ENCODE measurements around the gene DUSP16.

Gene DUSP16

DNA sequence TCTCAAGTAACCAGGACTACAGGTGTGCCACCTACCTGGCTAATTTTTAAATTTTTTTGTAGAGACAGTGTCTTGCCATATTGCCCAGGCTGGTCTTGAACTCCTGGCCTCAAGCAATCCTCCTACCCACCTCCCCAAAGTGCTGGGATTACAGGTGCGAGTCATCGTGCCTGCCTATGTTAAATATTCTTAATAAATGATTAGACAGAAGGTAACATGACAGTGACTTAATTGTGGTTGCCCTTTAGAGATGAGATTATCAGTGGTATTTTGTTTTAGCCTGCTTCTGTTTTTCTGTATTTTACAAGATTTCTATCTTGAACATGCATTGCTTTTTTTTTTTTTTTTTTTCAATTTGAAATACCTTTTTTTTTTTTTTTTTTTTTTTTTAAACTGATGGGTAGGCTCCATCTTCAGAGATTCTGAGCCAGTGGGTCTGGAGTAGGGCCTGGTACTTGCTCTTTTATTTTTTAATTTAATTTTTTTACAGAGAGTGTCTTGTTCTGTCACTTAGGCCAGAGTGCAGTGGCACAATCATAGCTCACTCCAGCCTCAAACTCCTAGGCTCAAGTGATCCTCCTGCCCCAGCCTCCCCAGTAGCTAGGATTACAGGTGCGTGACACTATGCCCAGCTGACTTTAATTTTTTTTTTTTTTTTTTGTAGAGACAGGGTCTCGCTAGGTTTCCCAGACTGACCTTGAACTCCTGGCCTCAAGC lies 117.3 kb downstream of the DUSP16 start:
- DNase-seq (ENCODE audit: low read depth in 4 of 4, low spot score in 1 of 4), result no peak

DNA sequence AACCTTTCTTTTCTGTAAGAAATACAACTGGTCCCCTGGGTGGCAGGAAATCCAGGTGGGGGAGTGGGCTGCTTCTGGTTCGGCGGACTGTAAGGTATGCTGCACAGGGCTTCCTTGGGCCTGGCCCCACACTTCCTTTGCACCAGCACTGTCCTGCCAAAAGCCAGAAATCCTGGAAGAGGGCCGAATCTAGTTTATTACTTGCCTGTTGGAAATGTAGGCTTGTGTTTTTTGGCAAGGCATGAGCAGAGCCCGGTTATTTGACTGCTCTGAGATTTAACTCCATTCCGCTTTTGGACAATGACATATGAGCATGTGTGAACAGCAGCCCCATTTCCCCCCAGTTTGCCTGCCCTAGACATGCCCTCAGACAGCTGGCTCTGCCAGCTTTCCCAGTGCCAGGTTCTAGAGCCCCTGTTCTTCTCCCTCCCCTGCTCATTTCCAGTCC lies 119.2 kb downstream of the DUSP16 start:
- no peak for DNase-seq (ENCODE audit: low read depth in 4 of 4, low spot score in 1 of 4)

DNA sequence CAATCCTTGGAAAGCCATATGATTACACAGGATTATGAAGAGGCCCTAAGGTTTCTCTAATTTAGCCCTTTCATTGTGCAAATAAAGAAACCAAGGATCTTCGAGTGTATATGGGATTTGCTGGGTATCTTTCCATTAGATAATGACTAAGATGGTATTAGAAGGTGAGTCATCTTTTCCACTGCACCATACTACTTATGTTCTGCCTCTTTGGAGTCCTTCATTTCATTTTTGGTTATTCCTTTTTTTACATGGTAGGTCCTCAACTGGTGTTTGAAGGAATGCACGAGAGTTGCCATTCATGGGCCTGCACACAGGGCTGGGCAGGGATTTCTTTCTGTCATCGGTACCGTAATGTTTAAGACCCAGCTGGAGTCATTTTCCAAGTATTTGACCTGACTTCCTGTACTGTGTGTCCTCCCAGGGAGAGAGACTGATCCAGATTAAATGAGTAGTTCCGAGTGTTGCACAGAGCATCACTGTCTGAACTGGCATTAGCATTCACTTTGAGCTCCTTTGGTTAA lies 120.1 kb downstream of the DUSP16 start:
- no peak for DNase-seq (ENCODE audit: low read depth in 4 of 4, low spot score in 1 of 4)

DNA sequence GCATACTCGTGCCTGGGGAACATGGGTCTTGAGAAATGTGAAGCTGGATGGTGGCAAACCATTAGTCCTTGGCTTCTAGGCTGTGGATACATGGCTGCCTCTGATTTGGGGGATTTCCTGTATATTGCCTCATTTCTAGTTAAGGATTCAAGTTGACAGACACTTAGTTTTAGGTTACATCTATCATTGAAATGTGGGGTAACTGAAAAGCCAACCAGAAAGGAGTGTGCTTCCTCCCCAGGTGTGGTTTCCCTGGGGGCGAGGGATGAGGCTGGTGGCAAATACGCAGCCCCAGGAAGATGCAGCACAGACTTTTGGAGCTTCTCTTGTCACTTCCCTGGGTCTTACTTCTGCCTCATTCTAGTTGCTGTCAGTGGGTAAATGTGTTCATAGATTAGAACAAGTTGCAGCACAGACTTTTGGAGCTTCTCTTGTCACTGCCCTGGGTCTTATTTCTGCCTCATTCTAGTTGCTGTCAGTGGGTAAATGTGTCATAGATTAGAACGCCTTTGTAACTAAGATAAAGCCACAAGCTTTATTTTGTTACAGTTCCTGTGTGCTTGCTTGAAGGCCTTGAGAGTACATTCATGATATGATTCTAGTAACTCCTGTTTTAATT lies 120.7 kb downstream of the DUSP16 start:
- DNase-seq (ENCODE audit: low read depth in 4 of 4, low spot score in 1 of 4), result peak in 1 of 4 experiments; percentile 23

DNA sequence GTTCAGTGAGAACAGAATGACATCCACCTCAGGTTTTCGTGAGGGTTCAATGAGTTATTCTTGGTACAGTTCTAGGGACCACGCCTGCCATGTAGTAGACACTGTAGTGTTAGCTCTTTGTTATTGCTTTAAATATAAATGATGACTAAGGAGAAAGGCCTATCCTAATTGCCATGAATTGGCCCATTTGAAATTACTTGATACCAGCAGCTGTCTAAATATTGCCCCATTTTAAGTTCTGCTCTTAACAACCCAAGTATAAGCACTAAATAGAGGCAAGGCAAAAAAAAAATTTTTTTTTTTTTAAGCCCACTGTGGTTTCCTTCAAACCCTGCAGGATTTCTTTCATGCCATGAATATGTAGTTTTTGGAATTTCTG lies 121.2 kb downstream of the DUSP16 start:
- DNase-seq (ENCODE audit: low read depth in 4 of 4, low spot score in 1 of 4), result no peak

DNA sequence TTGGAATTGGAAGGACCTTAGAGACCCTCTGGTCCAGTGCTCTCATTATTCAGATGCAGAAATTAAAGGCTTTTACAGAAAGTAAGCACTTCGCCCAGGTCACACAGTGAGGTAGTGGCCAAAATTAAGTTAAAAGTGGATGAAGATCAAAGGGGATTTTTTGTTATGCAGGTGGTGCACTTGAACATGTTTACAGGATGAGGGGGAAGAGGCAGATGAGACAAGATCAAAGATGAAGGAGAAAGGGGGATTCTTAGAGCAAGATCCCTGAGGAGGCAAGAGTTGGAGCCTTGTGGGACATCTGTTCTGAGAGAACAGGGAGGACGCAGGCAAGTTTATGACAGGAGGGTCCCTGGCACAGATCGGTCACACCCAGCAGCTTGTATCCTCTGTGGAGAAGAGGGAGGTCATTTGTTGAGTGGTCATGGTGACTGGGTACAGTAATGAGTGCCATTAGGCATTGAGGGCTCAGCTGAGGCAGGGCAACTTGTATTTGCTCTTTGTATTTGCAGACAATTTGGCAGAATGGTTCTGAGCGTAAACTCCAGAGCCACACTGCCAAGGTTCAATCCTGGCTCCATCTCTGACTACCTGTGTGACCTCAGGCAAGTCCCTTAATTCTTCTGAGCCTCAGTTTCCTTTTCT lies 121.8 kb downstream of the DUSP16 start:
- no peak for DNase-seq (ENCODE audit: low read depth in 4 of 4, low spot score in 1 of 4)

DNA sequence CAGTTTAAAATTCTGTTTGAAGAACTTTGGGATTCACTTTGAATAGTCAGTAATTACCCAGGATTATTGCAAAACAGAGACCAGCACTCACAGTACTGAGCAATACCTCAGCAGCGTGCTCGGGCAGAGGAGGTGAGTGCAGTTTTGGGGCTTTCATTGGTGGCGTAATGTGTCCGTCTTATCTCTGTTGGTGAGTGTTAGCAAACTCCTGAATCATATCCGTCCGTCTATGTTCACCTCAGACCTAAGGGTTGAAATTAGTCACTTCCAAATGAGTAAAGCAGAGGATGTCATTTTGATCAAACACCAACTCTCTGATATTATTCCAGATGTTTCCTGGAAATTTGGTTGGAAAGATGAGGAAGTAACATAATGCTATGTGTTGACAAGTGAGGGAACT lies 123.0 kb downstream of the DUSP16 start:
- peak in 2 of 4 experiments; percentile 35 to 49 for DNase-seq (ENCODE audit: low read depth in 4 of 4, low spot score in 1 of 4)

DNA sequence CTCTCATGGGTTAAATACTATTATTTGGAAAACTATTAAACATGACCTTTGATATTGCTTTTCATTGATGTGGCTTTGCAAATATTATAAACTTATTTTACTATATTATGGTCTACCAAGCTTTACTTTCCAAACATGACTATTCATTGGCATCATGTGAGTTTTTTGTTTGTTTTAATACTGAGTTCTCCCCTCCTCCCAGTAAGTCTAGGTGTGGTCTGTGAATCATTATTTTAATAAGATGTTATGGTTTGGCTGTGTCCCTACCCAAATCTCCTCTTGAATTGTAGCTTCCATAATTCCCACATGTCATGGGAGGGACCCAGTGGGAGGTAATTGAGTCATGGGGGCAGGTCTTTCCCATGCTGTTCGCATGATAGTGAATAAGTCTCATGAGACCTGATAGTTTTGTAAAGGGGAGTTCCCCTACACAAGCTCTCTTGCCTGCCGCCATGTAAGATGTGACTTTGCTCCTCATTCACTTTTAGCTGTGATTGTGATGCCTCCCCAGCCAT lies 125.8 kb downstream of the DUSP16 start:
- DNase-seq (ENCODE audit: low read depth in 4 of 4, low spot score in 1 of 4), result no peak

DNA sequence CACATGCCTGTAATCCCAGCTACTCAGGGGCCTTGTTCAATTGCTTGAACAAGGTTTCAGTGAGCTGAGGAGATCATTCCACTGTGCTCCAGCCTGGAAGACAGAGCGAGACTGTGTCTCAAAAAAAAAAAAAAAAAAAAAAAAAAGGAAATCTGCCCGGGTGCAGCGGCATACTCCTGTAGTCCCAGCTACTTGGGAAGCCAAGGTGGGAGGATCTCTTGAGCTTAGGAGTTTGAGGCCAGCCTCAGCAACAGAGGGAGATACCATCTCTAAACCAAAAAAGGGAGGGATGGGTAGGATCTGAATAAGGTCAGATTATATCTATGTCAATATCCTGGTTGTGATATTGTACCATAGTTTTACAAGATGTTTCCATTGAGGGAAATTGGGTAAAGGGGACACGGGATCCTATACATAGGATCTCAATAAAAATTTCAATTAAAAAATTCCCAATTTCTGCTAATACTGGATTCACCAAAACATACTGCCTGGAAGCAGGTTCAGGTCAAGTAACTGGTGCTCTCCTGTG lies 129.4 kb downstream of the DUSP16 start:
- DNase-seq (ENCODE audit: low read depth in 4 of 4, low spot score in 1 of 4), result no peak

DNA sequence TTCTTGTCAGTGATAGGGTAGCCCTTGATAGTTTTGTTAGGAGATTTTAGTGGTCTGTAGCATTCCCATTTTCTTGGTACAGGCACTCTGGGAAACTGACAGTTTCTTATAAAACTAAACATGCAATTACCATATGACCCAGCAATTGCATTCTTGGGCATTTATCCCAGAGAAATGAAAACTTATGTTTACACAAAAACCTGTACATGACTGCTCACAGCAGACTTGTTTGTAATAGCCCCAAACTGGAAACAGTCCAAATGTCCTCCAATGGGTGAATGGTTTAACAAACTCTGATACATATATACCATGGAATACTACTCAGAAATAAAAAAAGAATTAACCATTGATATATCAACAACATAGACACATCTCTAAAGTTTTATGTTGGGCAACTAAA lies 130.3 kb downstream of the DUSP16 start:
- DNase-seq (ENCODE audit: low read depth in 4 of 4, low spot score in 1 of 4), result no peak

DNA sequence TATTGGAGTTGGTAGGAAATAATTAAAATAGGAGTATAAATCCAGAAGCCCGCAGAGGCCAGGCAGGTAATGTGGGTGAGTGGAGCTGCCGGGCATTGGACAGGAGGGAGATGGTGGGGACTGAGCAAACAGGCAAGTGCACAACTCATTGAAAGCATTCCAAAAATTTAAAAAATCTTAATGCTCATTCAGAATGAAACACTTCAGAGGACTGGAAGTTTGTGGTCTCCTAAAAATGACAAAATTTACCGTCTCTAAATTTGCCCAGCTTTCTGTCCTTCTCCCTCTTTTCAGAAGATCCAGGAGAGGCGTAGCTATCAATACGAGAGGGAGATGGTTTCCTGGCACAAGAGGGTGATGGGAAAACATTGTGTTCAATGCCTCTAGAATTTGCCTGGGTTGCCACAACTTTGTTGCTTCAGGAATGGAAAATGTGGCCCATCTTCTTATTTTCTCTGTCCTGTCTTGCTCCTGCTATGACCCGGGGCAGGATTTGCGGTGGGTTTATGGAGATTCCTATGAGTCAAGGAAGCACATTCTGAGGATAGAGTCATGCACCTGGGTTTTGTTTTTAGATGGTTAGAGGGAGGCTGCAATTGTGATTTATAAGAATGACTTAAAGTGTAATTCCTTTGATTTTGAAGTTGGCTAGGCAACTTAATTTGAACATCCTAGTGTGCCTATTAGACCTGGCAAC lies 133.6 kb downstream of the DUSP16 start:
- DNase-seq (ENCODE audit: low read depth in 4 of 4, low spot score in 1 of 4), result no peak

DNA sequence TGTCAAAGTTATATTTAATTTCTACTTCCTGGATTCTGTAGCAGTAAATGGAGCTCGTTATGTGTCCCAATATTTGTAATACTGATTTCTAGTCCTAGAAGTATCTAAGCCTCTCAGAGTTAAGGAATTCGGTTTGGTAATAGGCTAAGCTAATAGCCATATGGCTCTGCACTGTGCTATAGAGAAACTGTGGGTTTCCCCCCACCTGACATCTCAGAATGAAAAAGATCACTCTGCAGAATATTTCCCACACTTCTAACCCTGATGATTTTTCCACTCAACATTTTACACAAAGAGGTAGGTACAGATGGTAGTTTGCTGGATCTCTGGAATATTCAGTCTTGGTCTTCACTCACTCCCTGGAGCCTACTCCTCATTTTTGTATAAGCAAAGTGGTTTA lies 134.6 kb downstream of the DUSP16 start:
- no peak for DNase-seq (ENCODE audit: low read depth in 4 of 4, low spot score in 1 of 4)

DNA sequence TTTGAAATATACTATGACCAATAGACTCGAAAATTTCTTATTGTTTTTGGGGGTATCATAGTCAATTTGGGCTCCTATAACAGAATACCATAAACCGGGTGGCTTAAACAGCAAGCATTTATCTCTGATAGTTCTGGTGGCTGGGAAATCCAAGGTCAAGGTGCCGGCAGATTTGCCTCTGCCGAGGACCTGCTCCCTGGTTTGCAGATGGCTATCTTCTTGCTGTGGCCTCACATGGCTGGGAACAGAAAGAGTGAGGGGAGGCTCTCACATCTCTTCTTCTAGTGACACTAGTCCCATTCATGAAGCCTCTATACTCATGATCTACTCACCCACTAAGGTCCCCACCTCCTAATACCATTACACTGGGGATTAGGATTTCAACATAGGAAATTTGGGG lies 135.1 kb downstream of the DUSP16 start:
- DNase-seq (ENCODE audit: low read depth in 4 of 4, low spot score in 1 of 4), result no peak

DNA sequence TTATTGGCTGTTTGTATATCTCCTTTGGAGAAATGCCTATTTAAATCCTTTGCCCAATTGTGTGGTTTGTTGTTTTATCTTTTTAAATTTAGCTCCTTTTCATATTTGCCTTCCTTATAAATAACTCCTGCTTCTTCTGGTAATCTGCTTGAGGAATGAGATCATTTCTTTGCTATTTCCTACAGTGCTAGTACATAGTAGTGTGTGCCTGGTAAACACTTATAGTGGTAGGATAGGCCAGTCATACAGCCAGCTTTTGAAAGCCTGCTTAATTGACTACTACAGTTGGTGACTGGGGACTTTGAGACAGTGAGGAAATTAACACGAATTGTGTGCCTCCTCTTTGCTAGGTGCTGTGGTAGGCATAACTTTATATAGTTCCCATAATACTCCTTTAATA lies 137.0 kb downstream of the DUSP16 start:
- DNase-seq (ENCODE audit: low read depth in 4 of 4, low spot score in 1 of 4), result no peak

DNA sequence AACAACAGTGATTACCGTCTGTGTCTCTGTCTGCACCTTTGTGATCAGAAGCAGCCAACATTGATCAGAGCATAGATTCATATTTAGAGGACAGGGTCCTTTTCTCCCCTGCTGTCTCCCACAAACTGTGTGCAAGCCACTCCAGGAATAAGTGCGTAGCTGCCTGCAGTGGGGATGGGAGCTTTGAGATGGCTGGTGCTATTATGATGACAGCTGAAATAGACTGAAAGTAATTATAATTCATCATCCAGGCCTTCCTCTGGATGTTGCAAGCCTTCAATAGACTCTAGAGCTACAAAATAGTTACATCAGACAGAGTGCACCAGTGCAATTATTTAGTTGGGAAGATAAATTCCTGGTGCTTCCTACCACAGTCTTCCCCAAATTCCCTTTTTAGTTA lies 137.7 kb downstream of the DUSP16 start:
- DNase-seq (ENCODE audit: low read depth in 4 of 4, low spot score in 1 of 4), result no peak

Measured in stimulated activated CD4-positive, alpha-beta T cell treated with anti-CD3 and anti-CD28 coated beads, Interleukin-1b, Interleukin-23, amount 100 ng/mL, for 24 hours (primary cell).